Lower leg skin (tissue), 3 donors: ENCODE results near the gene LRRIQ1.

Experiments
- CTCF ChIP-seq, 3 donors: fragments of 450-650 bp; IDR thresholded peaks; one replicate each; pipeline ENCODE4 v1.5.1; 2016; ENCODE audit warnings: antibody characterized with exemption in 3 of 3, mild to moderate bottlenecking in 3 of 3, moderate library complexity in 2 of 3
- POLR2A ChIP-seq, 2 donors: fragments of 450-650 bp; IDR thresholded peaks; one replicate each; pipeline ENCODE4 v1.6.1; 2016 to 2017; ENCODE audit warnings: antibody characterized with exemption in 2 of 2, mild to moderate bottlenecking in 1 of 2, moderate library complexity in 1 of 2

DNA sequence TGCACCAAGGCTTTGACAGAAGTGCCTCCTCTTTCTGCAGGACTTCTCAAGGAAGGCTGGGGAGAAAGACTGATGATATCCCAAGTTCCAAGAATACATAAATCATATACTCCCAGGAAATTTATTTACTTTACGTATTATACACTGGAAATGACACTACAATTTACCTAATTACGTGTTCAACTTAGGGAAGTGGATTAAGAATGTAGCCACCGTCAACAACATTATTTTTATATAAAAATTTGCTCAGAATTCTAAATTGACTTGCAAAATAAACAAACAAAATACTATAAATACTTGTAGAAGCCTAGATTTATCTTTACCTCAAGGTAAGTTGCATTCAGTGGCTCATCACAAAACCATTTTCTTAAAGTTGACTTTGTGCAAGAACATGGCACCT lies 19.0 kb upstream of the LRRIQ1 start:
- TF ChIP-seq CTCF (IDR thresholded peaks at IDR 0.05), result no peak
- no peak for TF ChIP-seq POLR2A (IDR thresholded peaks at IDR 0.05)
